Measurements from ENCODE around the gene HTR1D. TPM values are rescaled to one million over a fixed set of nuclear protein-coding genes. Genes with fewer than 3 reads are reported as not detected.
"Not testable (repeated sequence)": the region's sequence is repeated elsewhere in the genome, so short reads cannot be mapped to it uniquely, and the experiment has no call there.

Gene HTR1D
- total and polyA plus RNA-seq, 7 experiments from 2014 or later, result not detected

DNA sequence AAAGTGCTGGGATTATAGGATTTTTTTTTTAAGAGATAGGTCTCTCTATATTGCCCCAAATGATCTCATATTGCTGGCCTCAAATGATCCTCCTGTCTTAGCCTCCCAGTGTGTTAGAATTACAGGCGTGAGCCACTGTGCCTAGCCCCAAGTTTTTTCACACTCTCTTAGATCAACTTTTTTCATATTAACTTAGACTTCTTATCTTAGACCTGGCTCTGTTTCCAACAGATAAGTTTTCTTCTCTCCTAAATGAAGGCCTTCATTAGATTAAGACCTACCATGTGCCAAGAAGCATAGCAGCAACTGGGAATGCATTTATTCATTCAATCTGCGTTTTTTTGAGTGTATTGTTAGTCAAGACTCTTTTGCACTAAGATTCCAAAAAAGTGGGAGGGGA lies 20.2 kb upstream of the HTR1D start:
- no peaks in the 10 kb centered on the region for H3K9me3 ChIP-seq (ENCODE audit: control insufficient read depth in 2 of 3, low read length in 3 of 3)
- CTCF ChIA-PET, result no interaction called here
- intact Hi-C loops (cut with micrococcal nuclease), result no loop called here

DNA sequence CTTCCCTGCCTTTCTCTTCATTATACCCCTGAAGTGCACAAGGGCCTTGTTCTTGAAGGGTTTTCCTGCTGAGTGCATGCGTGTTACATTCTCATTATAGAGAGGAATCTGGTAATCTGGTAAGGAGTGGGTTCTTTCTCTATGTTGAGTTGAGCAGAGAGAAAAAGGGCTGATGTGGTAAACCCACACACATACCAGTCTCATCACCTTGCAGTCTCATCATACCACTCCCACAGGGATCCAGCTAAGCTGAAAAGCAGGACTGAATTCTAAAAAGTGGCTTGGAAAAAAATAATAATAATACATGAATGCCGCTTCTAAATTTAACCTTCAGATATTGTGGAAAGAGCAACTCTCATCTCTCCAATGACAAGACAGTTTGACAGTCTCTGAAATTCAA lies 10.5 kb upstream of the HTR1D start:
- H3K36me3 ChIP-seq (ENCODE audit: control insufficient read depth in 2 of 3, insufficient read depth in 3 of 3, low read length in 3 of 3), result no peaks in the 10 kb centered on the region
- no peaks in the 10 kb centered on the region for H3K4me1 ChIP-seq (ENCODE audit: control insufficient read depth in 2 of 2, insufficient read depth in 2 of 2, low read length in 2 of 2)
- no peak overlapping the region for H3K27ac Mint-ChIP-seq
- no peaks in the 10 kb centered on the region for H3K4me1 Mint-ChIP-seq
- DNase-seq (no peak), ATAC-seq (no peak)
- H3K27me3 Mint-ChIP-seq, result peaks cover 12 to 30% (median 18%) of the 10 kb centered on the region in 5 donors
- H3K27me3 ChIP-seq (ENCODE audit: control insufficient read depth in 2 of 2, insufficient read depth in 2 of 2, low read length in 2 of 2), result no peaks in the 10 kb centered on the region
- H3K9me3 ChIP-seq (ENCODE audit: control insufficient read depth in 2 of 3, low read length in 3 of 3), result no peaks in the 10 kb centered on the region
- no peak overlapping the region for H3K4me3 ChIP-seq (ENCODE audit: low read length)
- intact Hi-C loops (cut with micrococcal nuclease), result no loop called here
- H3K27ac ChIP-seq (ENCODE audit: low read depth, low read length), result no peak overlapping the region
- H3K9me3 Mint-ChIP-seq, result peaks cover 0 to 16% (median 4%) of the 10 kb centered on the region in 11 donors
- H3K36me3 Mint-ChIP-seq, result peaks cover 0 to 4% (median 0%) of the 10 kb centered on the region in 5 donors
- ChIA-PET POLR2A (interaction anchor here (0.6 kb wide), 1 partner anchor 588 kb away, joined by 3 read pairs; no protein-coding TSS in a partner anchor), CTCF (interaction anchor here (1.8 kb wide), 1 partner anchor 10 kb away, joined by 4 read pairs; the partner anchor contains the start of gene HTR1D)
- no peak overlapping the region for H3K4me3 Mint-ChIP-seq

More for the DNA sequence above, 20.2 kb upstream of the HTR1D start:
- peaks cover 0 to 9% (median 6%) of the 10 kb centered on the region in 5 donors for H3K27me3 Mint-ChIP-seq
- POLR2A ChIA-PET, result no interaction called here
- H3K4me3 Mint-ChIP-seq, result no peak overlapping the region
- no peak overlapping the region for H3K27ac Mint-ChIP-seq
- H3K4me1 Mint-ChIP-seq, result no peaks in the 10 kb centered on the region
- no peaks in the 10 kb centered on the region for H3K27me3 ChIP-seq (ENCODE audit: control insufficient read depth in 2 of 2, insufficient read depth in 2 of 2, low read length in 2 of 2)
- no peaks in the 10 kb centered on the region for H3K36me3 ChIP-seq (ENCODE audit: control insufficient read depth in 2 of 3, insufficient read depth in 3 of 3, low read length in 3 of 3)
- no peak overlapping the region for H3K4me3 ChIP-seq (ENCODE audit: low read length)
- H3K4me1 ChIP-seq (ENCODE audit: control insufficient read depth in 2 of 2, insufficient read depth in 2 of 2, low read length in 2 of 2), result no peaks in the 10 kb centered on the region
- no peak for ATAC-seq
- H3K27ac ChIP-seq (ENCODE audit: low read depth, low read length), result no peak overlapping the region
- H3K9me3 Mint-ChIP-seq, result no peaks in the 10 kb centered on the region
- no peak for DNase-seq
- no peaks in the 10 kb centered on the region for H3K36me3 Mint-ChIP-seq

DNA sequence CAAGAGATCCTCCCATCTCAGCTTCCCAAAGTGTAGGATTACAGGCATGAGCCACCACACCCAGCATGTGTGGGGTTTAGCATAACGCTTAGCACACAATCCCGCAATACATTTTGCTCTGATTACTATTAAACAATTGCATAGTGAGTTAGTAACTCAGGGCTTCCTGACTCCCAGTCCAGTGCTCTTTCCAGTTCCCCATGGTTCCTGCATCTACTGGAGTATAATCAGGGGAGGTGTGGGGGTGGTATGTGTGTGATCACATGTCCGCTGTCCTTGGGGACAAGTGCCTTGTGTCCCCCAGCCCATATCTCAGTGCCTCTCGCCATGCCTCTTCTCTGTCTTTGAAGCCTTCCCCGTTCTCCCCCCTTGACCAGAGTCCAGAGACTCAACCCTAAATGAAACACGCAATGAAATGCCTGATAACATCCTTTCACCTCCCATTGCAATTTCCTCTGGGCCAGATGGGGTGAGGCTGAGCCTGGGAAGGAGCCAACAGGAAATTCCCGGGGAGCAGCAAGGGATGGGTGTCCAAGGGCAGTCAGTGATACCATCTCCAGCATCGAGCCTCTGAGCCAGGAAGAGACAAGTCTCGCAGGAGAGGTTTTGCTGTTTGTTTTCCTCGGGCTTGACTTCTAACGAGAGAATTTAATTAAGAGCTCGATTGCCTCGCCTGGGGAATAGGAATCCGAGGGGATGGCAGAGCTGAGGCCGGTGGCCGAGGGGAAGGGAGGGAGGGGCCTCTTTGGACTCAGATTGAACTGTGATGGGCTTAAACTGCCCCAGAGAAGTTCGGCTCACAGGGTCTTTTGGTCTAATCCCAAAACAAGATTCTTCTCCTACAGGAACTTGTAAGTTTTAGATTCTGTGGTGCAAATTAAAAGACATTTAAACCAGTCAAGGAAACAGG lies 7.7 kb upstream of the HTR1D start:
- no peak overlapping the region for H3K27ac ChIP-seq (ENCODE audit: low read depth, low read length)
- H3K27ac Mint-ChIP-seq, result no peak overlapping the region
- no peaks in the 10 kb centered on the region for H3K4me1 ChIP-seq (ENCODE audit: control insufficient read depth in 2 of 2, insufficient read depth in 2 of 2, low read length in 2 of 2)
- POLR2A ChIA-PET, result no interaction called here
- H3K4me3 ChIP-seq (ENCODE audit: low read length), result no peak overlapping the region
- H3K27me3 Mint-ChIP-seq, result peaks cover 23 to 49% (median 27%) of the 10 kb centered on the region in 5 donors
- ATAC-seq, result no peak
- no peaks in the 10 kb centered on the region for H3K36me3 ChIP-seq (ENCODE audit: control insufficient read depth in 2 of 3, insufficient read depth in 3 of 3, low read length in 3 of 3)
- peaks cover 0 to 4% (median 0%) of the 10 kb centered on the region in 5 donors for H3K36me3 Mint-ChIP-seq
- no peak for DNase-seq
- H3K9me3 ChIP-seq (ENCODE audit: control insufficient read depth in 2 of 3, low read length in 3 of 3), result no peaks in the 10 kb centered on the region
- no peaks in the 10 kb centered on the region for H3K4me1 Mint-ChIP-seq
- peaks cover 0 to 16% (median 4%) of the 10 kb centered on the region in 11 donors for H3K9me3 Mint-ChIP-seq
- intact Hi-C loops (cut with micrococcal nuclease), result no loop called here
- H3K4me3 Mint-ChIP-seq, result no peak overlapping the region
- CTCF ChIA-PET, result no interaction called here
- H3K27me3 ChIP-seq (ENCODE audit: control insufficient read depth in 2 of 2, insufficient read depth in 2 of 2, low read length in 2 of 2), result no peaks in the 10 kb centered on the region

DNA sequence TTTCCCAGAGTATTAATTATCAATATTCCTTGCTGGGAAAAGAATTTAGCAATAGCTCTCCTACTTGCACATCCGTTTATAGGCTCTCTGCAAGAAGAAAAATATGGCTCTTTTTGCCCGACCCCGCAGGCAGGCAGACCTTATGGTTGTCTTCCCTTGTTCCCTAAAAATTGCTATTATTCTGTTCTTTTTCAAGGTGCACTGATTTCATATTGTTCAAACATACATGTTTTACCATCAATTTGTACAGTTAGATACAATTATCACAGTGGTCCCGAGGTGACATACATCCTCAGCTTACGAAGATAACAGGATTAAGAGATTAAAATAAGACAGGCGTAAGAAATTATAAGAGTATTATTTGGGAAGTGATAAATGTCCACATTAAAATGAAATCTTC lies 6.7 kb upstream of the HTR1D start:
- H3K4me1 Mint-ChIP-seq; H3K9me3 ChIP-seq (ENCODE audit: control insufficient read depth in 2 of 3, low read length in 3 of 3); H3K27ac ChIP-seq (ENCODE audit: low read depth, low read length); ATAC-seq; intact Hi-C loops (cut with micrococcal nuclease); H3K4me1 ChIP-seq (ENCODE audit: control insufficient read depth in 2 of 2, insufficient read depth in 2 of 2, low read length in 2 of 2); CTCF ChIA-PET; H3K4me3 Mint-ChIP-seq; POLR2A ChIA-PET; H3K36me3 Mint-ChIP-seq; H3K27ac Mint-ChIP-seq; H3K4me3 ChIP-seq (ENCODE audit: low read length); H3K36me3 ChIP-seq (ENCODE audit: control insufficient read depth in 2 of 3, insufficient read depth in 3 of 3, low read length in 3 of 3); H3K27me3 ChIP-seq (ENCODE audit: control insufficient read depth in 2 of 2, insufficient read depth in 2 of 2, low read length in 2 of 2); DNase-seq: not testable (repeated sequence)
- peaks cover 0 to 16% (median 4%) of the 10 kb centered on the region in 11 donors for H3K9me3 Mint-ChIP-seq
- peaks cover 28 to 56% (median 35%) of the 10 kb centered on the region in 5 donors for H3K27me3 Mint-ChIP-seq

DNA sequence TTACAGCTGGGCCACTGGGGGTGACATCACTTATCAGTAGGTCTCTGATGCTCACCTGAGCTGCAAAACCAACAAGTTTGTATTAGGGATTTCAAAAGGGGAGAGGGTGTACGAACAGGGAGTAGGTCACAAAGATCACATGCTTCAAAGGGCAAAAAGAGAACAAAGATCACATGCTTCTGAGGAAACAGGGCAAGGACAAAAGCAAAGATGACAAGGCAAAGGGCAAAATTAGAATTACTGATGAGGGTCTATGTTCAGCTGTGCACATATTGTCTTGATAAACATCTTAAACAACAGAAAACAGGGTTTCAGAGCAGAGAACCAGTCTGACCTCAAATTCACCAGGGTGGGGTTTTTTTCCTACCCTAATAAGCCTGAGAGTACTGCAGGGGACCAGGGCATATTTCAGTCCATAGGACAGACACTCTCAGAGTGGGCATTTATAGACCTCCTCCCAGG lies 6.2 kb upstream of the HTR1D start:
- Mint-ChIP-seq H3K9me3 (peaks cover 0 to 16% (median 4%) of the 10 kb centered on the region in 11 donors), H3K27me3 (peaks cover 33 to 61% (median 40%) of the 10 kb centered on the region in 5 donors)
- H3K9me3 ChIP-seq (ENCODE audit: control insufficient read depth in 2 of 3, low read length in 3 of 3); ATAC-seq; H3K27ac ChIP-seq (ENCODE audit: low read depth, low read length); H3K36me3 ChIP-seq (ENCODE audit: control insufficient read depth in 2 of 3, insufficient read depth in 3 of 3, low read length in 3 of 3); CTCF ChIA-PET; H3K4me1 ChIP-seq (ENCODE audit: control insufficient read depth in 2 of 2, insufficient read depth in 2 of 2, low read length in 2 of 2); H3K4me3 Mint-ChIP-seq; POLR2A ChIA-PET; H3K4me1 Mint-ChIP-seq; H3K4me3 ChIP-seq (ENCODE audit: low read length); H3K36me3 Mint-ChIP-seq; H3K27ac Mint-ChIP-seq; H3K27me3 ChIP-seq (ENCODE audit: control insufficient read depth in 2 of 2, insufficient read depth in 2 of 2, low read length in 2 of 2); intact Hi-C loops (cut with micrococcal nuclease); DNase-seq: not testable (repeated sequence)

DNA sequence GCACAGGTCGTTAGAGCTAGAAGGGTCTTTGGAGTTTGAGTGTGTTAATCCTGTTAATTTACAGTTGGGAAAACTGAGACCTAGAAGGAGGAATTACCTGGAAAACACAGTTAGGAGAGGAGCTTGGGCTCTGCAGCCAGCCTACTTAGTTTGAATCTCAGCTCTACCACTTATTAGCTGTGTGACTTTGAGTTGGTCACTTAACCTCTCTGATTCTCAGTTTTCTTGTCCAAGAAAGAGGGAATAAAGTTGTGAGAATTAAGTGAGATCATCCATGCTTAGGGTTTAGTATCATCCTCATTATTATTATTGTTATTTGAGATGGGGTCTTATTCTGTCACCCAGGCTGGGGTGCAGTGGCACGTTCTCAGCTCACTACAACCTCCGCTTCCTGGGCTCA lies 5.4 kb upstream of the HTR1D start:
- no peak overlapping the region for H3K4me3 Mint-ChIP-seq
- POLR2A ChIA-PET, result no interaction called here

More for the DNA sequence above, 5.4 kb upstream of the HTR1D start:
- Histone ChIP-seq H3K9me3 (ENCODE audit: control insufficient read depth in 2 of 3, low read length in 3 of 3) (no peaks in the 10 kb centered on the region), H3K36me3 (ENCODE audit: control insufficient read depth in 2 of 3, insufficient read depth in 3 of 3, low read length in 3 of 3) (no peaks in the 10 kb centered on the region), H3K27ac (ENCODE audit: low read depth, low read length) (no peak overlapping the region), H3K4me3 (ENCODE audit: low read length) (no peak overlapping the region), H3K4me1 (ENCODE audit: control insufficient read depth in 2 of 2, insufficient read depth in 2 of 2, low read length in 2 of 2) (no peaks in the 10 kb centered on the region), H3K27me3 (ENCODE audit: control insufficient read depth in 2 of 2, insufficient read depth in 2 of 2, low read length in 2 of 2) (no peaks in the 10 kb centered on the region)
- Mint-ChIP-seq H3K9me3 (peaks cover 0 to 16% (median 4%) of the 10 kb centered on the region in 11 donors), H3K27ac (no peak overlapping the region), H3K4me1 (peaks cover 0 to 3% (median 2%) of the 10 kb centered on the region in 7 donors), H3K36me3 (peaks cover 0 to 4% (median 0%) of the 10 kb centered on the region in 5 donors), H3K27me3 (peaks cover 39 to 64% (median 45%) of the 10 kb centered on the region in 5 donors)
- CTCF ChIA-PET, result interaction anchor here (0.7 kb wide), 1 partner anchor 1734 kb away, joined by 3 read pairs; no protein-coding TSS in a partner anchor
- ATAC-seq (no peak), DNase-seq (no peak)
- intact Hi-C loops (cut with micrococcal nuclease), result no loop called here
